ENCODE measurements around the gene CCDC92B.

DNA sequence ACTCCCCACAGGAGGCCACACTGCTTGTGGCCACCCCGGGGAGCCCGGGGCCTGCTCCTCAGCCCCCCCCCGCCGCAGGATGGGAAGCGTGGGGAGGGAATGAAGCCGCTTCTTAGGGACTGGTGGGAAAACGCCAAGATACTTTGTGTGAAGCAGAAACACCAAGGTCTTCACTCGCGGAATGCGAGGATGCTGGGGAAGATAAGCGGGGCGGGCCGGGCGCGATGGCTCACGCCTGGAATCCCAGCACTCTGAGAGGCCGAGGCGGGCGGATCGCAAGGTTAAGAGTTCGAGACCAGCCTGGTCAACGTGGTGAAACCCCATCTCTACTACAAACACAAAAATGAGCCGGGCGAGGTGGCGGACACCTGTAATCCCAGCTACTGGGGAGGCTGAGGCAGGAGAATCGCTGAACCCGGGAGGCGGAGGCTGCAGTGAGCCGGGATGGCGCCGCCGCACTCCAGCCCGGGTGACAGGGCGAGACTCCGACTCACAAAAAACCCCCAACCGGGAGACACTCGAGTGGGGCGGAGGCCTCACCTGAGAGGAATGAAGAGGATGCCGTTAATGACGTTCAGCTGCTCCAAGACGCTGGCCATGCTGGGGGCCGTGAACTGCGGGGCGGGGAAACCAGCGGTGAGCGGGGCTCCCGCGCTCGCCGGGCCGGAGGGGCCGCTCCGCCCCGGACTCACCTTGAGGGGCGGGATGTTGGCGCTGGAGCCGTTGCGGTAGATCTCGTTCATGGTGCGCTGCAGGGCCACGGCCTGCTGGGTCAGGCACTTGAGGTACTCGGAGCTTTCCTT is 58.2 kb downstream of the CCDC92B start:
- no peak for TF ChIP-seq CTCF (IDR thresholded peaks at IDR 0.05; ENCODE audit: poor library complexity)
- no peak for TF ChIP-seq EZH2 (IDR thresholded peaks at IDR 0.05; ENCODE audit: borderline replicate concordance)
- no peak for TF ChIP-seq EZH2phosphoT487 (IDR thresholded peaks at IDR 0.05; ENCODE audit: low read depth, severe bottlenecking, unreplicated experiment)
